NCI-H226 (cell line): Measurements from ENCODE around the gene C11orf97.
A peak's percentile ranks its signal among the peaks of the same experiment; 100 is the strongest.
"Not testable (repeated sequence)": the region's sequence is repeated elsewhere in the genome, so short reads cannot be mapped to it uniquely, and the experiment has no call there.

Experiments
- DNase-seq: peaks from one replicate; pipeline ENCODE4 v3.0.0-alpha.2; 2015

C11orf97 gene

DNA sequence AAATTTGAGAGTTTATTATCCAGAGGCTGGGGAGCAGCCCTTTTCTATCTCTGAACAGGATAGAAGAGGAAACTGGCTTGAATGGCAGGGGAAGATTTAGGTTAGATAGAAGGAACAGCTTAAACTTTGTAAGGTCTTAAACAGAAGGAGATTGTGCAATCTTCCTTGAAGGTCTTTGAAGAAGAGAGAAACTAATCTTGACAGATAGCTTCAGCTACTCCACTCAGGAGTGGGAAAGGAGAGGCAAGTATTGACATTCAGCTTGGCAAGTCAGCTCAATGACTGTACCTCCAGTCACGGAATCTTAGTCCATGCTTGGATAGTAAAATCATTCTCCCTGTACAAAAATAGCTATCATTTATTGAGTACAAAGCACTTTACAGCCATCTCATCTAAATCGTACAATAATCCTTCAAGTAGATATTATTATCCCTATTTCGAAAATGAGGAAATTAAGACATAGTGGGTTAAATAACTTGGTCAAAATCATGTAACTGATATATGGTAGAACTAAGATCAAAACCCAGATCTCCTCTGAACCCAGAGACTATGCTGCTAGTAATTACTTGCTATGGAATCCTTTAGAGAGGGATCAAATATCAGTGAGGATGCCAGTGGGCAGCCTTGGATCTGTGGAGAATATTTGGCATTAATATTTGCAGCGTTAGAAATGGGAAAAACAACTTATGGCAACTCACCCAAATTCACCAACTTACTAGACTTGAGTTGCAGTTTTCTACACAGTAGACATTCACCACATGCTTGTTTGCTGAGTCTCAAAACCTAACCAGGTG, 14.6 kb downstream of the C11orf97 start:
- no peak for DNase-seq

DNA sequence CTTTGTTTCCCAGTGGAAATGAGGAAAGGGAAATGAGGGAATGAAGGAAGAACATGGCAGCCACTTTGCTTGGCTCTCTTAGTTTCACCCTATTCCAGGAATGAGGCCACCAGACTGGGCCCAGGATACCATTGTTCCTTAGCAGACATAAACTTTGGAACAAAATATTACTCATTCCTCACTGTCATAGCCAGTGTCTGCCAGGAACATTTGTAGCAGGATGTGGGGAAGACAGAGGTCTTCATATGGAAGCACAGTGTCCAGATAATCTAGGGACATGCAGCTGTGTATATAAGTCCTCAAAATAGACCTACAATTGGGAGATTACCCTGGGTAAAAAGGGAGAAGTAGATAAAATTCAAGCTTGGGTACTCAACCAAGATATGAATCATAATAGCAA, 16.3 kb downstream of the C11orf97 start:
- no peak for DNase-seq

DNA sequence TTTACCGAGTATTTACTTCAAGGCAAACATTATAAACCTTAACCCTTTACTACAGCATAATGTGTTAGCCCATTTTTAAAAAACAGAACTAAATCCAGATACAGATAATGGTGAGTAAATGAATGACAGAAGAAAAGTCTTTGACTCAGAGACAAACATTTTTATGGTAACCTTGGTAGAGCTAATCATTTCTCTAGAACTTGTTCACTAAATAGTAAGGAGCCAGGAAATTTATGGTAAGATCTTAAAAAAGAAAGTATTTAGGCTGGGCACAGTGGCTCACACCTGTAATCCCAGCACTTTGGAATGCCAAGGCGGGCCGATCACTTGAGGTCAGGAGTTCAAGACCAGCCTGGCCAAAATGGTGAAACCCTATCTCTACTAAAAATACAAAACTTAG, 19.9 kb downstream of the C11orf97 start:
- no peak for DNase-seq

DNA sequence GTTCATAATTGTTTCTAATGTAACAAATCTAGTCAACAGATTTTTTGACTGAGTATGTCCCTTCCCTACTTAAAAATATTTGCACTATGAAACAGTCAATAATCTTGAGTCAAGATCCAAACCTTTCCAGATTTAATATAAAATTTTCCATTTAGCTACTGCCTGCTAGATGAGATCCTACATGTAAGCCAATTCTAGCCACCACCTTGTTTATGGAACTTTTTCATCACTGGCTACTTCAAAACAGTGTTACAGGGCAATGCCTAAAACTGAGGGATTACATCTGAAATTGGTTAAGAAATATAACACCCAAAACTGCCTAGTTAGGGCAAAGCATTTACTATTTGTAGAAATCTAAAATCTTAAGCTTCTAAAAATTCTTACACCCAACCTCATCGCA, 20.9 kb downstream of the C11orf97 start:
- DNase-seq = no peak

DNA sequence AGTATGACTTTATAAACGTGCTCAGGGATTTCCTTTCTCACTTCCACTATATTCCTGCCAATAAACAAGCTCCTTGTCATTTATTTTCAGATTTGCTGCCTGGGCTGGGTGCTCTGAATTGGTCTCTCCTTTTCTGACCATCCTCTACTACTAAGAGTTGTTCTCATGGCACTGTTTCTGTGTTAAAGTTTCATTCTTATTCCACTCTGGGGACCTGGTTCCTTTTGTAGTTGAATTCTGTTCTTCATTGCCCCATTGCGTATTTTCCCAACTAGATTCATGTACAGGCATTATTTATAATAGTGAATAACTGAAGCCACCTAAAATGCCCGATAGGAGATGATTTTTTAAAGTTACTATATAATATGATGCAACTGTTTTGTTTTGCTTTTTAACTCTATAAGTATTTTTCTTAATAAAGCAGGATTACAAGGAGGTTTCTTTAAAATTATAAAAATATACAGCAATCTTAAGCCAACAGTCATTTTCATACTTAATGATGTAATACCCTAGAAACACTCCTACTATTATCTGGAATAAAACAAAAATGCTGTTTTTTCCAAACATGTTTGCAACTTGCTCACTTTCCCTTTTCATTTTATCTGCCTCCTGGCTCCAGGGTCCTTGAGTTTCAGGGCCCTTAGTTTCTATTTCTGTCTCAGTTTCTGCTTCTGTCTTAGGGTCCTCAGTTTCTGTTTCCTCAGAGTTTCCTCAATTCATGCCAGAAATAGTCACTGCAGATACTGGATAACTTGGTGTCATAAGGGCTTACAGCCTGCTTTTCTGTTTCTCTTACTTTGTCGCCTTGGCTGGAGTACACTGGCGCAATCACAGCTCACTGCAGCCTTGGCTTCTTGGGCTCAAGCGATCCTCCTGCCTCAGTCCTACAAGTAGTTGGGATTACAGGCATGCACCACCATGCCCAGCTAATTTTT, 21.7 kb downstream of the C11orf97 start:
- DNase-seq = no peak

DNA sequence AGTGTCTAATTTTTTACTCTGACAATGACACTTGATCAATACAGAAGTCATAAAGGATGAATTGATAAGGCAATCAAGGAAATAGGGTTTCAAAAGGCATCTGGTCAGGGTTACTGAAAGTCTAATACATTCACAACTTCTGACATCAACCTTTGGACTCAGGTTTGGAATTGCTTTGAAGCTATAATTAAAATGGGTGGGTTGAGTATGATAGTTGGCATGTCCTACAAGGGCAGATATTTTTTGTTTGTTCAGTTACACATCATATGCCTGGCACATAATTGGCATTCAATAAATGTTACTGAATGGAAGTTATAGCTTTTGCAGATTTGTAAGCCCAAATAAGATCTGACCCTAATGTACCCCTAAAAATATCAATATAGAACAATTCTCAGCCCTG, 24.1 kb downstream of the C11orf97 start:
- DNase-seq = no peak

DNA sequence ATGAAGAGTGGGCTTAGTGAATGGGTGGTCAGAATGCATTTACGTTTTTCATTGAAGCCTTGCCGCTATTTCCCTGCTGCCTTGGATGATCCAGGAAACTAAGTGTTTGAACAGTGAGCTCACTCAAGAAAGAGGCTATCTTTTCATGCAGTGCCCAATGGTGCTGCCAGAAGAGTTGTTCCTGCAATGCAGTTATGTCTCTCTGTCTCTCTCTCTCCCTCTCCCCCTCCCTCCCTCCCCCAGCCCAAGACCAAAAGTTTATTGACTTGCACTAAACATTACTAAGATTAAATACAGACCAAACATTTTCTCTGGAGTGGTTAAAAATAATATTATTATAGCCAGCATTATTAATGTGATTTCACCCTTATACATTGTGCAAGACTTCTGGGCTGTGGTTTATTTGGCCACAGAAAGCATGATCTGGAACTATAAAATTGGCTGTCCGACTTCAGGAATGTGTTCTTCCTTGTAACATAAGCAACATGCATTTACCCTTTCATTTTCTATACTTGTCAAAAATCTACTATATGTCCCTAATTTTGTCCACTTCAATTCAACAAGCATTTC, 24.9 kb downstream of the C11orf97 start:
- peak; percentile 24 for DNase-seq

DNA sequence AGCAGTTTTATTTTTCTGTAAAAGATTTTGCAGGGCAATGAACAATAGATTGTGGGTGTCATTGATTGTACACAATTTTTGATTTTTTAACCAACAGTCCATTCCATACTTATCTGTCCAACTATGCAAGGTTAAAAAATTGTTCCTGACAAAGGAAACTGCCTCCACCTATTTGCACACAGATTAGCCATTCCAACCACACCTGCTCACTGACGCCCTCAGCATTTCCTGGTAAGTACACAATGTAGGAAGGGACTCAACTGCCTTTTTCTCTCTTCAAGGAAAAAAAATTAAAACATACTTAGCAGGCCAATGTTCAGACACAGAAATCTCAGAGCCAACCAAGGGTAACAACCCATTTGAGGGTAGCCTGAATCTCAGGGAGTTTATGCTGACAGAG, 27.2 kb downstream of the C11orf97 start:
- no peak for DNase-seq

DNA sequence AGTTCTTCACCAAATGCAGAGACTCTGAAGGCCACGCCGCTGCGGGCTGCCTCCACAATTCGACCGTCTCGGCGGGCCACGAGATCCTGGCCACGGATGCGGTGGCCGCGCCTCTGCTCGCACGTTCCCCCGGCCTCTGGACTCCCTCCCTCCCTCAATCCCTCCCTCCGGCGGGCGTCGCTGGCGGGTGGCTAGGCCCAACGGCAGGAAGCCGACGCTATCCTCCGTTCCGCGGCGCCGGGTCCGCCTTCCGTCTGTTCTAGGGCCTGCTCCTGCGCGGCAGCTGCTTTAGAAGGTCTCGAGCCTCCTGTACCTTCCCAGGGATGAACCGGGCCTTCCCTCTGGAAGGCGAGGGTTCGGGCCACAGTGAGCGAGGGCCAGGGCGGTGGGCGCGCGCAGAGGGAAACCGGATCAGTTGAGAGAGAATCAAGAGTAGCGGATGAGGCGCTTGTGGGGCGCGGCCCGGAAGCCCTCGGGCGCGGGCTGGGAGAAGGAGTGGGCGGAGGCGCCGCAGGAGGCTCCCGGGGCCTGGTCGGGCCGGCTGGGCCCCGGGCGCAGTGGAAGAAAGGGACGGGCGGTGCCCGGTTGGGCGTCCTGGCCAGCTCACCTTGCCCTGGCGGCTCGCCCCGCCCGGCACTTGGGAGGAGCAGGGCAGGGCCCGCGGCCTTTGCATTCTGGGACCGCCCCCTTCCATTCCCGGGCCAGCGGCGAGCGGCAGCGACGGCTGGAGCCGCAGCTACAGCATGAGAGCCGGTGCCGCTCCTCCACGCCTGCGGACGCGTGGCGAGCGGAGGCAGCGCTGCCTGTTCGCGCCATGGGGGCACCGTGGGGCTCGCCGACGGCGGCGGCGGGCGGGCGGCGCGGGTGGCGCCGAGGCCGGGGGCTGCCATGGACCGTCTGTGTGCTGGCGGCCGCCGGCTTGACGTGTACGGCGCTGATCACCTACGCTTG, 31.7 kb downstream of the C11orf97 start, which contains the start of gene FUT4:
Gene FUT4, plus strand, starts transcription at position 227 of the 951 bp plus-strand sequence. Its CDS starts 213 bp downstream, at position 440.
- DNase-seq = peak; percentile 85

DNA sequence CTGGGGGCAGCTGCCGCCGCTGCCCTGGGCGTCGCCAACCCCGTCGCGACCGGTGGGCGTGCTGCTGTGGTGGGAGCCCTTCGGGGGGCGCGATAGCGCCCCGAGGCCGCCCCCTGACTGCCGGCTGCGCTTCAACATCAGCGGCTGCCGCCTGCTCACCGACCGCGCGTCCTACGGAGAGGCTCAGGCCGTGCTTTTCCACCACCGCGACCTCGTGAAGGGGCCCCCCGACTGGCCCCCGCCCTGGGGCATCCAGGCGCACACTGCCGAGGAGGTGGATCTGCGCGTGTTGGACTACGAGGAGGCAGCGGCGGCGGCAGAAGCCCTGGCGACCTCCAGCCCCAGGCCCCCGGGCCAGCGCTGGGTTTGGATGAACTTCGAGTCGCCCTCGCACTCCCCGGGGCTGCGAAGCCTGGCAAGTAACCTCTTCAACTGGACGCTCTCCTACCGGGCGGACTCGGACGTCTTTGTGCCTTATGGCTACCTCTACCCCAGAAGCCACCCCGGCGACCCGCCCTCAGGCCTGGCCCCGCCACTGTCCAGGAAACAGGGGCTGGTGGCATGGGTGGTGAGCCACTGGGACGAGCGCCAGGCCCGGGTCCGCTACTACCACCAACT, 32.5 kb downstream of the C11orf97 start:
- DNase-seq = no peak

DNA sequence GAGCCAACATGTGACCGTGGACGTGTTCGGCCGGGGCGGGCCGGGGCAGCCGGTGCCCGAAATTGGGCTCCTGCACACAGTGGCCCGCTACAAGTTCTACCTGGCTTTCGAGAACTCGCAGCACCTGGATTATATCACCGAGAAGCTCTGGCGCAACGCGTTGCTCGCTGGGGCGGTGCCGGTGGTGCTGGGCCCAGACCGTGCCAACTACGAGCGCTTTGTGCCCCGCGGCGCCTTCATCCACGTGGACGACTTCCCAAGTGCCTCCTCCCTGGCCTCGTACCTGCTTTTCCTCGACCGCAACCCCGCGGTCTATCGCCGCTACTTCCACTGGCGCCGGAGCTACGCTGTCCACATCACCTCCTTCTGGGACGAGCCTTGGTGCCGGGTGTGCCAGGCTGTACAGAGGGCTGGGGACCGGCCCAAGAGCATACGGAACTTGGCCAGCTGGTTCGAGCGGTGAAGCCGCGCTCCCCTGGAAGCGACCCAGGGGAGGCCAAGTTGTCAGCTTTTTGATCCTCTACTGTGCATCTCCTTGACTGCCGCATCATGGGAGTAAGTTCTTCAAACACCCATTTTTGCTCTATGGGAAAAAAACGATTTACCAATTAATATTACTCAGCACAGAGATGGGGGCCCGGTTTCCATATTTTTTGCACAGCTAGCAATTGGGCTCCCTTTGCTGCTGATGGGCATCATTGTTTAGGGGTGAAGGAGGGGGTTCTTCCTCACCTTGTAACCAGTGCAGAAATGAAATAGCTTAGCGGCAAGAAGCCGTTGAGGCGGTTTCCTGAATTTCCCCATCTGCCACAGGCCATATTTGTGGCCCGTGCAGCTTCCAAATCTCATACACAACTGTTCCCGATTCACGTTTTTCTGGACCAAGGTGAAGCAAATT, 33.3 kb downstream of the C11orf97 start:
- DNase-seq = no peak

DNA sequence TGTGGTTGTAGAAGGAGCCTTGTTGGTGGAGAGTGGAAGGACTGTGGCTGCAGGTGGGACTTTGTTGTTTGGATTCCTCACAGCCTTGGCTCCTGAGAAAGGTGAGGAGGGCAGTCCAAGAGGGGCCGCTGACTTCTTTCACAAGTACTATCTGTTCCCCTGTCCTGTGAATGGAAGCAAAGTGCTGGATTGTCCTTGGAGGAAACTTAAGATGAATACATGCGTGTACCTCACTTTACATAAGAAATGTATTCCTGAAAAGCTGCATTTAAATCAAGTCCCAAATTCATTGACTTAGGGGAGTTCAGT, 33.9 kb downstream of the C11orf97 start:
- no peak for DNase-seq

DNA sequence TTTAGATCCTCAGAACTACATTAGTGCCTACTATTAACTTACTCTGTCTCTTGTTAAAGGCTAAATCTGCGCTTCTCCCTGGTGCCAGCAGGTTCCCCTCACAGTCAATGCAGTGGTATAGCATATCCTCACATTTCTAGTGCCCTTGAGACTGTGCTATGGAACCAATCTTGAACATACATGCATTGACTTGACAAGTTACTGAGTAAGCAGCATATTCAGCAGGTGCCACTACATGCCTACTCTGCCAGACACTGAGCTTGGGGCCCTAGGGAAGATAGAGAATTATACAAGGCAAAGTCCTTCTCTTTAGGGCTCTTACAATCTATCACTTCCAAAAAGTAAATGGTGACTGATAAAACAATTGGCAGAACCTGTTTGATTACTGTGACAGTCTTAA, 34.6 kb downstream of the C11orf97 start:
- no peak for DNase-seq

DNA sequence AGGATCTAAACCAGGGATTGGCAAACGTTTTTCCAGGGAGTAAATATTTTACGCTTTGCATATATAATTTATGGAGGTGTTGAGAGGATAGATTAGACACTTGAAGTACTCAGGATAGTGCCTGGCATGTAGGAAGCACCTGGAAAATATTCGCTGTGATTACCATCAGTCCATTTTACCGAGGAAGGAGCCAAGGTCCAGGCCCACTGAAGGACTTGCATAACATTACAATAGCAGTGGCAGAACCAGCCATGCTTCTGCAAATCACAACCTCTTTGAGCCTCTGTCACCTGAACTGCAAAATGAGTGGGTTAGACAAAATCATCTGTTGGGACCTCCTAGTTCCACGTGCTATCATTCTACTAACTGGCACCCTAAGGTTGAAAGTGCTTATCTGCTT, 36.9 kb downstream of the C11orf97 start:
- DNase-seq = no peak

DNA sequence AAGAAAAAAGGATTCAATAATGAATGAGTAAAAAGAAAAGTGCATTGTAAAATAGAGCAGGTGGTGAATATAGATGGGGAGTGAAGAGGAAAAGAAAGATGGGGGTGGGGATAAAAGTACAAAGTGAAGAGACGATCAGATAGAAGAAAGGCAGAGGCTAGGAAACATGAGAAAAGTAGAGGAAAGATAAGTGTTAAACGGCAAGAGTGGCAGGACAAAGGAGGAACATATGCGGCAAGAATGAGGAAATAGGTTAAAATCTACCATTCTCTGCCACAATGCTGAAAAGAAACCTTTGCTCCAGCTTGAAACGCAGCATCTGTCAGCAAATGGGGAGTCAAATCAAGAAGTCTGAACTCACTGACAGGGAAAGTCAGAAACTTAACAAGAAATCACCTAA, 38.3 kb downstream of the C11orf97 start:
- no peak for DNase-seq

DNA sequence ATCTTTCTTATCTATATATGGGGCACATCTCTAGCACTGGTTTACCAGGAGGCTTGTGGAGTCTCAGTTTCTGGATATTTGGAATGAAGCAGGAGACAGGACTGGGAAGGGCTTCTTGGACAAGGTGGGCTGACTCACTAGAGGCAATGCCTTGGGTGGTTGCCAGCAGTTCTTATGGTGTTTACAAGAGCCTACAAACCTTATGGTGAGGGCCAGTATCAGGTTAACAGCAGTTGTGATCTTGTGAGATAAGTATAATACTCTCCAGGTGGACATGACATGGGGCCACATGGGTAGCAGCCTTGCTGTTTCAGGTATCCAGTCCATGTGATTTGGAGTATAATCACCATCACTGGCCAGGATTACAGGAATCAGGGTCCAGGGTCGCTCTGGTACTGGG, 41.7 kb downstream of the C11orf97 start:
- DNase-seq = peak; percentile 10

DNA sequence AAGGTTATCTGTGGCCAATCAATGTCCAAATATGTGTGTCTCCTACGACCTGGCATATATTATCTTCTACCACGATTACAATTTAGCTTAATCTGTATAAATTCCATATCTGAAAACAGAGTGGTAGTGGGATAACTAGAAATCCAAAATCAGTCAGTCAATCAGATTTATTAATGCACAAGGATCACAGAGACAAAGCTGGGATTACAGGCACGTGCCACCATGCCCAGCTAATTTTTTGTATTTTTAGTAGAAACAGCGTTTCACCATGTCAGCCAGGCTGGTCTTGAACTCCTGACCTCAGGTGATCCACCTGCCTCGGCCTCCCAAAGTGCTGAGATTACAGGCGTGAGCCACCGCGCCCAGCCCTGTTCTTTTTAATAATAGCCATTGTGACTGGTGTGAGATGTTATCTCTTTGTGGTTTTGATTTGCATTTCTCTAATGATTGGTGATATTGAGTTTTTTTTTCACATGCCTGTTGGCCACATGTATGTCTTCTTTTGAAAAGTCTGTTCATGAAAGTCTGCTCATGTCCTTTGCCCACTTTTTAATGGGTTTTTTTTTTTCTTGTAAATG, 43.6 kb downstream of the C11orf97 start:
- DNase-seq = not testable (repeated sequence)

DNA sequence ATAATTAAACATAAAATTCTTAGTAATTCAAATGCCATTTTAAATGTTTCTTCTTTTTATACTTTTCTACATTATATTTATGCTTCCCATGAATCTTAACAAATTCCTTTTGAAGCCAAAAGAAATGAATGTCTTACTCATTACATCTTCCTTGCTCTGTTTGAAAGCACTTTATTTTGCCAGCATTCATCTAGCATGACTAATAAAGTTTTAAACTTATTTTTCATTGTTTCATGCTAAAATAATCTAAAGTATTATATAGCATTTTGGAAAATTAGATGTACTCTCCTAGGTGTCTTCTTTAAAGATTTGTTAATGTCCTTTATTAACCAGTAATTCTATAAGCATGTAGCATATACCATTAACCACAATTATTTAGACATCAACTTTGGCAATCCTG, 45.2 kb downstream of the C11orf97 start:
- no peak for DNase-seq

DNA sequence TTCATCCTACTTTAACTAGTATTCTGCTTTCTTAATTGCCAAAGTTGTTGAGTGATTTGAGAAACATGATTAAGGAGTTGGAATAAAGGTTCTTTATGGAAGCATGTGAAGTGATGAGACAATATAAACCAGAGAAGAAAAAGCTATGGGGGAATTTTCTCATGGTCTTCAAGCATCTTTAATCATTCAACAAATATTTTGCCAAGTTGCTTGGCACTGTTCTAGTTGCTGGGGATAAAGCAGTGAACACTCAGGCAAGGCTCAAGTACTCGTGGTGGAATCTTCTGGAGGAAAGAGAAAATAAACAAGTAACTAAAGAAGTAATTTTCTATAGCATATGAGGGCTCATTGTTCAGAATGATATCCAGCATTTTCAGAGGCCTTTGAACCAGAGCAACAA, 45.7 kb downstream of the C11orf97 start:
- DNase-seq = no peak

DNA sequence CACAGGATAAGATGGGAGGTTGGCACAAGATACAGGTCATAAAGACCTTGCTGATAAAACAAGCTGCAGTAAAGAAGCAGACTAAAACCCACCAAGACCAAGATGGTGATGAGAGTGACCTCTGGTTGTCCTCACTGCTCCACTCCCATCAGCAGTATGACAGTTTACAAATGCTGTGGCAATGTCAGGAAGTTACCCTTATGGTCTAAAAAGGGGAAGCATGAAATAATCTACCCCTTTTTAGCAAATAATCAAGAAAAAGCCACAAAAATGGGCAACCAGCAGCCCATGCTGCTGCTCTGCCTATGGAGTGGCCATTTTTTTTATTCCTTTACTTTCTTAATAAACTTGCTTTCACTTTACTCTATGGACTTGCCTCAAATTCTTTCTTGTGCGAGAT, 46.2 kb downstream of the C11orf97 start:
- no peak for DNase-seq

DNA sequence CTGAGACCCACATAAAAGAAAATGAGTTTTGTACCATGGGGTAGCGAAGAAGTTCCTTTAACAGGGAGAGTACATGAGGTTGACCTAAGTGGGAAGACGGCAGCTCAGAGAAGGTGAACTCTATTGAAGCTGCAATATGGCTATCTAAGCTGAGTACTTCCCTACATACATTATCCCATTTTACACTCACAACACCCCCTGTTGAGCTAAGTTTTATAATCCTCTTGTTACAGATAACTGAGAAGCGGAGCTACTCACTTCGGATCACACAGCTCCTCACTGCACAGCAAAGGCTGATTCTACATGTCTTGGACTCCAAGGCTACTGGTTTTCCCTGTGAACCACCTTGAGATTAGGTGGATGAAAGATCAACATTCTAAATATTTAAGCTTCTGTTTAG, 46.7 kb downstream of the C11orf97 start:
- DNase-seq = no peak
